A673 (cell line): ENCODE measurements around the gene RCBTB1.

Experiments used
- CTCF ChIP-seq: fragments of 300-800, 200-600 bp; sonication (generic); conservative IDR thresholded peaks from 2 replicates; pipeline ENCODE4 v1.5.1; 2017; ENCODE audit warnings: low read depth, mild to moderate bottlenecking, antibody characterized with exemption, low read length, moderate library complexity, mixed read lengths
- EZH2 ChIP-seq: fragments of 200-600 bp; sonication (generic); IDR thresholded peaks from 2 replicates; pipeline ENCODE4 v1.6.1; 2017; ENCODE audit warnings: borderline replicate concordance, low read depth, mild to moderate bottlenecking, mixed read lengths, antibody characterized with exemption, low read length; ENCODE audit not compliant: poor library complexity, severe bottlenecking

- no peak for TF ChIP-seq EZH2
- TF ChIP-seq CTCF, result no peak
These were observed 34.3 kb downstream of the RCBTB1 start for GRCh38 chr13:49550942-49551644.
